HUES6 (cell line): ENCODE measurements around the gene ZNF791.
"Not testable (repeated sequence)": the region's sequence is repeated elsewhere in the genome, so short reads cannot be mapped to it uniquely, and the experiment has no call there.

Experiments
- H3K27ac ChIP-seq: 2 replicates; pipeline ENCODE4 v1.7.0; 2013; ENCODE audit warnings: low read depth, mild to moderate bottlenecking, low read length, inconsistent platforms
- H3K27me3 ChIP-seq: 2 replicates; pipeline ENCODE4 v1.6.1; 2013; ENCODE audit warnings: low read length; ENCODE audit not compliant: control insufficient read depth, insufficient read depth
- H3K36me3 ChIP-seq: 2 replicates; pipeline ENCODE4 v1.6.1; 2013; ENCODE audit warnings: low read length; ENCODE audit not compliant: control insufficient read depth, insufficient read depth
- H3K4me1 ChIP-seq: 2 replicates; pipeline ENCODE4 v1.6.1; 2013; ENCODE audit warnings: low read length; ENCODE audit not compliant: control insufficient read depth, insufficient read depth
- H3K4me3 ChIP-seq: 2 replicates; pipeline ENCODE4 v1.5.1; 2013; ENCODE audit warnings: low read depth, low read length
- H3K9ac ChIP-seq: one replicate; pipeline ENCODE4 v1.6.1; 2013; ENCODE audit warnings: mild to moderate bottlenecking, low read length
- H3K9me3 ChIP-seq: 2 replicates; pipeline ENCODE4 v1.6.1; 2013; ENCODE audit warnings: low read depth, low read length; ENCODE audit not compliant: control insufficient read depth, insufficient read depth

Gene ZNF791

DNA sequence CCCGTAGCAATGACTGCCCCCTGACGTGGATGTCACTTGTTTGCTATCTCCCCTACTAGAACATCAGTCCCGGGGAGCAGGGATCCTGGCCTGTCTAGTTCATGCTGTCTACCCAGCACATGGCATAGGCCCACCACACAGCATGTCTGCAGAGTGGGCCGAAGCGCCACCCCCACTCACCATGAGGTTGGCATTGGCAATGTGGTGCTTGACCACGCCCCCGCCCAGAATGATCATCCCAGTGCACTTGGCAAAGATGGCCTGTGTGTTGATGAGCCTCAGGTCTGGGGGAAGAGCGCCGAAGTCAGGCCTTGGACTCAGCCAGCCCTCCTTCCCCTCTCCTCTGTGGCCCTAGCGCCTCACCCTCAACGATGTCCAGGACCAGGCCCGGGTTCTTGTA, 66.2 kb downstream of the ZNF791 start:
- no peaks in the 10 kb centered on the region for H3K9me3 ChIP-seq
- no peaks in the 10 kb centered on the region for H3K4me1 ChIP-seq
- H3K4me3 ChIP-seq: no peak overlapping the region
- H3K36me3 ChIP-seq: peaks cover 69% of the 10 kb centered on the region
- H3K27me3 ChIP-seq: no peaks in the 10 kb centered on the region
- H3K27ac ChIP-seq: no peak overlapping the region
- no peak overlapping the region for H3K9ac ChIP-seq

DNA sequence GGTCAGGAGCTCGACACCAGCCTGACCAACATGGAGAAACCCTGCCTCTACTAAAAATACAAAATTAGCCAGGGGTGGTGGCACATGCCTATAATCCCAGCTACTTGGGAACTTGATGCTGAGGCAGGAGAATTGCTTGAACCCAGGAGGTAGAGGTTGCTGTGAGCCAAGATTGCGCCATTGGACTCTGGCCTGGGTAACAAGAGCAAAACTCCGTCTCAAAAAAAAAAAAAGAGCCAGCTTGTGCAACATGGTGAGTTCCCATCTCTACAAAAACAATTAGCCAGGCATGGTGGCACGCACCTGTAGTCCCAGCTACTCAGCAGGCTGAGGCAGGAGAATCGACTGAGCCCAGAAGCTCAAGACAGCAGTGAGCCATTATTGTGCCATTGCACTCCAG, 67.3 kb downstream of the ZNF791 start:
- not testable (repeated sequence) for H3K4me3 ChIP-seq, H3K9ac ChIP-seq, H3K4me1 ChIP-seq, H3K27ac ChIP-seq, H3K9me3 ChIP-seq, H3K27me3 ChIP-seq
- H3K36me3 ChIP-seq: peaks cover 64% of the 10 kb centered on the region

DNA sequence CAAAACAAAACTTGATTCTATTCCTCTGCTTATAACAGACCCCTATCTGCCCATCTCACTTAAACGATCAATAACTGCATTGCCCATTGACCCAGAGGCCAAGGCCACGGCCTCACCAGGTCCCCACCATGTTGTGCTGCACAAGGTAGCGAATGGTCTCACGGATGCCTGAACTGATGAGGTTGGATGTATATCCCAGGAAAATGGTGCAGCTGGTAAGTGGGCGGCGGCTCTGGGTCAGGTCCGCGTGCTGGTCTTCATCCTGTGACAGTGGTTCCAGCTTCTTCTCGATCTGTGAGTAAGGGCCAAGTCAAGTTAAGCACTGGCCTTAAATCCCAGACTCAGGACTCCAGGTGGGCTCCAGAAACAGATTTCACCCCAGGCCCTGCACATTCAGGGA, 69.3 kb downstream of the ZNF791 start:
- H3K9me3 ChIP-seq: no peaks in the 10 kb centered on the region
- no peaks in the 10 kb centered on the region for H3K27me3 ChIP-seq
- no peaks in the 10 kb centered on the region for H3K4me1 ChIP-seq
- no peak overlapping the region for H3K27ac ChIP-seq
- H3K4me3 ChIP-seq: no peak overlapping the region
- H3K9ac ChIP-seq: no peak overlapping the region
- H3K36me3 ChIP-seq: peaks cover 49% of the 10 kb centered on the region

DNA sequence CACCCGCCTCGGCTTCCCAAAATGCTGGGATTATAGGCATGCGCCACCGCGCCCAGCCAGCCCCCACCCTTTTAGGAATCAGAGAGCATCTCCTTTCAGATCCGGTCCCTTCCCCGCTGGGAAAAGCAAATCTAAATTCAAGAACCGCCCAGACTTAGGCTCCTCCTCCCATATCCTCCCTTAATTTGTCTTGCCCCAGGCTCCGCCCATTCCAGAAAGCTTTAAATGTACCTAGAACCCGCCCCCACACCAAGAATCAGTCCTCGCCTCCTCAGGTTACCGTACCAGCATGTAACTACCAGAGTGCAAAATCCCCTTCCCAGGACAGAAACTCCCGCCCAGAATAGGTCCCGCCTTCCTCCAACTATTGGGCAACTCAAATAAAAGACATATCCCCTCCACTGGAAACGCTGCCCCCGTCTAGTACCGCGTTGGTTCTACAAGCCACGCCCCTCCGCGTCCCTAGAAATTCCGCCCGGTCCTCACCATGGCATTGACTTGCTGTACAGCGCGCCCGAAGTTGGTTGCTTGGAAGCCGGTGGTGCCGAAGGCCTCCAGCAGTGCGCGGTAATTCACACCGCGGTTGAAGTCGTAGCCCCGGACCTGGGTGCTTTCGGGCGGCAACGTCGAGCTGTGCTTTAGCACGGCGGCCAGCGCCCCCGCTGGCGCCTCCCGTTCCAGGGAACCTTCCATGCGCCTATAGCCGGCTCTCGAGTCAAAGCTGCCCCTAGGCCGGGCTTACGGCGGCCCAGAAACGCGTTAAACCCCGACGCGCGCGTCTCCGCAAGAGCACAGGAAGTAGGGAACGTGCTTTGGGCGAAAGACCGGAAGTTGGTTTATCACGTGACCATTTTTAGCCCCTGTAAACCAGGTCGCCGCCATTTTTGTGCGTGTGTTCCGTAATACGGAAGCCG, 70.6 kb downstream of the ZNF791 start, which contains the start of gene DHPS:
Gene DHPS, minus strand, starts transcription at position 807 of the 914 bp plus-strand sequence. Its CDS starts 114 bp downstream, at position 693.
- Histone ChIP-seq H3K27ac (peak within 1 kb of the TSS; percentile 94), H3K36me3 (peaks cover 36% of the 10 kb centered on the region), H3K9me3 (no peaks in the 10 kb centered on the region), H3K4me1 (no peaks in the 10 kb centered on the region), H3K4me3 (peak within 1 kb of the TSS; percentile 87), H3K9ac (peak within 1 kb of the TSS; percentile 98), H3K27me3 (no peaks in the 10 kb centered on the region)
